Effector CD8-positive, alpha-beta T cell (primary cell): ENCODE data around the gene PIR.
A peak's percentile ranks its signal among the peaks of the same experiment; 100 is the strongest.

Experiments
- DNase-seq: peaks from one replicate; lab custom pipeline; 2025; lab: John Stamatoyannopoulos, UW

PIR gene

DNA sequence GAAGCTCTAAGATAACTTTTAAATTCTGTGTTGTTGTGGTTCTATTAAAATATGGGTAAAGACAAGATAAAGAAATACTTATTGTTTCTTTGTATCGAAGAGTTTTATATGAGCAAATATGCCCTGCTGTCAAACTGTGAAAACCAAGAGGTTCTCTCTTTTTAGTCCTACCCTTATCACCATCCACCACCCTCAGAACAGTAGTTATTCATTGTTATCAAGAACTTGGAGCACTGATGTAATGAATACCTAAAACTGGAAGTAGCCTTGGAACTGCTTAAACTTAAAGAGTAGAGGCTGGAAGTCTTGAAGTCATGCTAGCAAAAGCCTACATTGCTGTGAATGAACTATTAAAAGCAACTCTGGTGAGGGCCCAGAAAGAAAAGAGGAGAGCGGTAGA, 9.2 kb downstream of the PIR start:
- no peak for DNase-seq

DNA sequence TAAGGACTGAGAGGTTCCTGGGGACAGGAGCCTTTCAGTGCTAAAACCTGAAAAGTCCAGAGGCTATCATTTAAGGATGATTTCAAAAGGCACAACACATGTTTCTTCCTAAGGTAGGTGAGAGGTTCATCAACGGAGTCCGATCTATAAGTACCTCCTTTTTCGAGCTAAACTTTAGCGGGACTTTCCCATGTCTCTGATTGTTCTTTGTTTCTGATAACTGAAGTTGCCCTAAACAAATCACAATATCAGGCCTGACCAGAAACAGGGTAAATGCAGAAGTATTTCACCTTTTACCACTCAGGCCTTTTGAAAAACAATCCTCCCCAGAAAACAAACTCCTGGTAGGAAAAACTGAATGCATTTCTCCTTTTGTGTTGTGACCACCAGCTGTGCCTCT, 17.6 kb downstream of the PIR start:
- DNase-seq = no peak

DNA sequence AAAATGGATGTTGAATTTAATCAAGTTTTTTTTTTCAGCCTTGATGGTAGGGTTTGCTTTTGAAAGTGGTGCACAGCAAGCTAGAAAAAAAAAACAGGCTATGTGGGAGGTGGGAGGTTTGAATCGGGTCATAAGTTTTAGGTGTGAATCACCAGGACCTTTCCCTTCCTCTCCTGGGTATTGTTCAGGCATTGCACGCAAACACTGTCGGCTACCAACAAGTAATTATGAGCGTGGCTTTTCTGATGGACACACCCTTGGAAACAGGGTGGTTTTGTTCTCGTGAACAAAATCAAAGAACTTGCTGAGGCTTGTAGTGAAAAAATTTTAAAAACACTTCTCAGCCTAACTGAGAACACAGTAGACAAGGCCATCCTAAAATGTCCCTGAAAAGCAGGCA, 18.1 kb downstream of the PIR start:
- no peak for DNase-seq

DNA sequence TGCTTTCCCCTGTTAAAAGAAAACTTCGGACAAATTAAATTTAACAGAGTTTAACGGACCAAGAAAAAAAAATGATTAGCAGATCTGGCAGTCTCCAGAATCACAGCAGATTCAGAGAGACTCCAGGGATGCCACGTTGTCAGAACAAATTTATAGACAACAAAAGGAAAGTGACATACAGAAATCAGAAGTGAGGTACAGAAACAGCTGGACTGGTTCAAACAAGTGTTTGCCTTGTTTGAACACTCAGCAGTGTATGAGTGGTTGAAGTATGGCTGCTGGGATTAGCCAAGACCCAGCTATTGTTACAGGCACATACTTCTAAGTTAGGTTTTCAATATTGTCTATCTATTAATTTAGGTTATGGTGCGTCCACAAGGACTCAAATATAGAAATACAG, 19.1 kb downstream of the PIR start:
- no peak for DNase-seq

DNA sequence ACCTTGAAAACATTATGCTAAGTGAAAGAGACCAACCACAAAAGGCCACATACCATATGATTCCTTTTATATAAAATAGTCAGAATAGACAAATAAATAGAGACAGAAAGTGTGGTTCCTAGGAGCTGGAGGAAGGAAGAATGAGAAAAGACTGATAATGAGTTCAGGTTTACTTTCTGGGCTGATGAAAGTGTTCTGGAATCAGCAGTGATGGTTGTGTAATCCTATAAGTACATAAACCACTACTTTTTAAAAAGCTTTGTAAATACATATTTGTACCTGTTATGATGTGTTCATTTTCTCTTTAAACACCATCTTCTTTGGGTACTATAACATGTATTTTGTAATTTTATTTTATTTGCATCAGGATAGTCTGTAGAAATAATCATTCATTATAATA, 20.6 kb downstream of the PIR start:
- DNase-seq = no peak

DNA sequence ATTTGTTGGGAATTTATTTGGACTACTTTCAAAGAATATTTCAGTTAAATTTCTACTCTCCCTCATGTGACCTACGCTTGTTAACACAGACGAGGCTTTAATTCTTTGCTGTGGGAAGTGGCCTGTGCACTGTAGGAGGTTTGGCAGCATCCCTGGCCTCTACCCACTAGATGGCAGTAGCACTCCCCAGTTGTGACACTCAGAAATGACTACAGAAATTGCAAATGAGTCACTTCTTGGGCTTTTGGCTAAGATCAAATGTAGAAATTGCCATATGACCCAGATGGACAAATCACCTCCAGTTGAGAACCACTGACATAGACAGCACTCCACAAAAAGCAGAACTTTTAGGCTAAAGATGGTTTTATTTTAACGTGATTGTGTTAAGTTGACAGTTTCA, 22.1 kb downstream of the PIR start:
- peak; percentile 3 for DNase-seq

DNA sequence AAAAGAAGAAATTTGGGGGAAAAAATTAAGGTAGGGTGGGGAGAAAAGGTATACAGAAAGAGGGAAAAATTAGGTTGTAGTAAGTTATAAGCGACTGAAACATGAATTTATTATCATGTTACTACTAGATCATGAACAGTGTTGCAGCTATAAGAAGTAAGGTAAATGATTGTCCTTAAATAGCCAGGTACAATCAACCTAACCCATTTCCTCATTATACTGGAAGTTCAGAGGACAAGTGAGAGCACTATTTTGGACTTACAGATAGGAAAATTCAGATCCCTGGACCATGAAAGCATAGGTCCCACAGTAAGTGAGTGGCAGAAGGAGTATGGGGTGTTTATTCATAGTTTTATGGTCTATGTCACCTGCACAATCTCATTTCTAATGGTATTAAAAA, 23.5 kb downstream of the PIR start:
- DNase-seq = no peak

DNA sequence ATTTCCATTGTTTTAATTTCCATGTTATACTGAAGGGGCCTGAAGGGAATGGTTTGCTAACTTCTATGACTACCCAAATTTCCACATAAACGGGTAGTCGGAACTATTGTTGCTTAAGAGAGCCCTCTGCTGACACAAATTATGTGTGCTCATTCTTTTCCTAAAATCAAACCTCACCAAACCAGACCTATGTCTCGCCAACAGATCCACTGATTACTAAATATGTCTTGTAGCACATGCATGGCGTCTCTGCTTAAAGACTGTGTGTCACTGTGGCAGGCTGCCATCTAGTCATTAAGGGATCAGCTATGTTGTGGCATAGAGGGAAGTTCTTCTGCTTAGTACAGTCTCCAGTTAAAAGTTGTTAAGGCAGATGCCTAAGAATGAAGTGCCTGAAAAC, 25.1 kb downstream of the PIR start:
- DNase-seq = peak; percentile 0

DNA sequence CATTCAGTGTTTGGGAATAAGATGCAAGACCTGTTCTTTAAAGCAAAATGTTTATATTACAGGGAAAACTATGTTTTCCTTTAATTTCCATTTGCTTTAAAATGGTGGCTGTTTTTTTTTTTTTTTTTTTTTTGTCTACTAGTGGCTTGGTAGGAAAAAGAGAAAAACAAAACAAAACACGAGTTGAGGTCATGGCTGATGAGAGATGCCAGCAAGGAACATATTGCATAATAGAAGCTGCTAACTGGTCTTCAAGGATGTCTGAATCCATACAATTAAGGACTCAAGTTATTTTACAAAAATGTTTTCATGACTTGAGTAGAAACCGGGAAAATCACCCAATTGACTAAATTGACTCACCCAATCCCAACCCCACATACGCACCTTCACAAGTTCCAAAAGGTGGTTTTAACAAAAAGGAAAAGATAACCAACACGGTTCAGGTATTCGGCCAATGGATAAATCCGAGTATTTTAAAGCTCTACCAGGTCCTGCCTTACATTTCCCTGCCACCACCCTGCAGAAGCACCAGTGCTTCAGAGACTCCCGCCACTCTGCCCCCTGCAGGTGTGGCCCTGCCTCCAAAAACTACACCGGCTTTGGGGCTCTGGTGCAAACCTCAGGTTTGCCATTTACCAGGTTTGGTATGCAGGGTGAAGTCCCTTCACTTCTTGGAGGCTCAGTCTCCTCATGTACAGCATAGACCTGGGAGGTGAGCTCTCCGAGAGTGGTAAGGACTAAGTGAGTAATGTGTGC, 27.1 kb downstream of the PIR start:
- no peak for DNase-seq

DNA sequence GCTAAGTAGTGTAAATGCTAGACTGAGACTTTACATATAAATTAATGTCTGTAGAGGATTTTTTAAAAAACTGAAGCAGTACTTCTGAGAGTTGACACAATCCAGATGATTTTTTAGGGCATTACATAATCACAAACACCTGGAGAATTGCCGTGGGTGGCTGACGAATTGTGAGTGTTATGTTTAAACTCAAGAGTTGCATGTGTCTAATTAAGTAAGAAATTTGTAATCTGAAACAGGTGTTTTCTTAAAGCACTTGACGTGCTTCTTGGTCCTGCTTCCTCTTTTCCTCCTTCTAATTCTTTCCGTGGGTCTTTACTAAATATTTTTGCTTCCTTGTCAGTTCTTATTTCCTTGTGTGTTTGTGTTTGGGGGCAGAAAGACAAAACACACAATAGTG, 27.8 kb downstream of the PIR start:
- DNase-seq = no peak

DNA sequence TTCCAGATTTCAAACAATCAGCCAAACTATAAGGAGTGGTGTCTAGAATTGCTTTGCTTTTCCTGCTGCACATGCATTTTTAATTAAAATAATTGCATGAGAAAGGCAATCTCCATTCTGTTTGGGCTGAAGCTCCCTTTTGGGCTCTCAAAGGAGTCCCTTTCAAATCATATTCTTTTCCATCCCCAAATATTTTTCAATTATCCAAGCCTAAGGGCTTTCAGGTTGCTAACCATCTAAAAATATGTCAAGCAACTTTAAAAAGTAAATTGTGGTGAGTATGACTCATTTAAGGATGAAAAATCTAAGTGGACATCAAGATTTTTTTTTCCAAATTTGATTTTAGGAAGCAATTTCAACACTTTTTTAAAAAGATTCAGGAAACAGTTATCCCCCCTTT, 28.4 kb downstream of the PIR start:
- DNase-seq = no peak

DNA sequence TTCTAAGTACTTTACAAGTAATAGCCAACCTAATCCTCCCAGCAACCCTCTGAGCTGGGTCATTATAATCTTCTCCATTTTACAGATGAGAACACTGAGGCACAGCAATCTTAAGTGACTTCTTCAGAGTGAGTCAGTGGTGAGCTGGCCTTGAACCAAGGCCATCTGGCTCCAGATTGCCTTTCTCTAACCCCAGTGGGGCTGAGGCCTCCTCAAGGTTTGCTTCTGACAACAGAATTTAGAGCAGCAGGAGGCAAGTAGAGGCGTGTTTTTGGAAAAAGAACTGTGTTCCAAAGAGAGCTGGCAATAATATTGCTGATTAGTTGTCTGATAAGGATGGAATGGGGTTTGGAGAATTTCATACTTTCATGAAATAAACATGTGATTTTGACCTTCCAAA, 41.2 kb downstream of the PIR start:
- no peak for DNase-seq

DNA sequence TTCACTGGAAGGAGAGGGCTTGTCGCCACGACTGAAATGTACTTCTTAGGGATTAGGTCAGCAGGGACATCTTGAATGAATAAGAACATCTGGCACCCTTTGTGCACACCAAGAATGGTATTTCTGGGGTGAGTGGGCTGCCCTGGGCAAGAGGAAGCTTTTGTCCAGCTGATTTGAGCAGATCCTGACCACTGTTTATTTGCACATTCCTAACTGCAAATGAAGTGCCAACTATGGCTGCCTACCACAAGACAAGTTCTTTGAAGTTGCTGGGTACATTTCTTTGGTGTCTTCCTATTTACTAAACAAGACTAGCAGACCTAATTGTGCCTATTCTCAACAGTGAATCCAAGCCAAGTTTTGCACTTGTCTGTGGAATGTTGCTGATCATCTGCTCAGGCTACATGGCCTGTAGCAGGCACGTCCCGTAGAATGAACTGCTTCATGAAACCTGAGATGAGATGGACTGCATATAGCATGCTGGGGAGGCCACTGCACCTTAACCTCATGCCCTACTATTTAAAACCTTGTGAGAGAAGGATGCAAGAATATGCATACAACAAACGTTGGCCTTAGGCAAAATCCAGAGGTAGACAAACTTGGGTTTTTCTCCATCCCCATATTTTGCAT, 45.0 kb downstream of the PIR start:
- no peak for DNase-seq

DNA sequence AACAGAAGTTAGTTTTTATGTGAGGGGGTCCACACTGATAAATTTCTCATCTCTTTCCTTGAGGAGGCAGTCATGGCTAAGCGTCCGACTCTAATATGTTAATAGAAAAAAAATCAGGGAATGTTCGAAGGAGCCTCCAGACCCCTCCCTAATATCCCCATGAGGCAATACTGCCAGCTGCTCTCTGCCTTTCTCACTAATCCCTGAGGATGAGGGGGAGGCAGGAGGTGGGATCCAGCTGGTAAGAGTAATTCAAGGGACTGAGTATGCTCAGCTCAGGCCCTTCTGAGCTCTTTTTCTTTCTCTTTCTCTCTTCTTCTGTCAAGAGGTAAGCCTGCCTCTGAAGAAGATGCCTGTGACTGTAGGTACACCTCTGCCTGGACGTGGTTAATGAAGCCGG, 51.7 kb downstream of the PIR start:
- DNase-seq = no peak

DNA sequence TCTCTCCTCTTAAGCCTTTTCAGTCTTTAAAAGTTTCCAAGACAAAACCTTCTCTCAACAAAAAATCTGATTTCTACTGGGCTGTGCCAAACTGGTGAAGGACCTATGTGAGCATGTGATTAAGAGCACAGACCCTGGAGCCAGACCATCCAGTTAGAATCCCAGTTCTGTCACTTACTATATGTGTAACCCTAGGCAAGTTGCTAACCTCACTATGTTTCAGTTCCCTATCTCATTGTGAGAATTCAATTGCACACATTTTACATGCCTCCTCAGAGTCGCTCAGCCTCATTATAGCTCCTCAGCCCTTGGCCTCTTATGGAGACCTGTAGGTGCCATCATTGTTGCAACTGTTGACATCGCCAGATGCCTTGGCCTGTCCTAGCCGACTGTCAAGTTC, 54.8 kb downstream of the PIR start:
- DNase-seq = no peak

DNA sequence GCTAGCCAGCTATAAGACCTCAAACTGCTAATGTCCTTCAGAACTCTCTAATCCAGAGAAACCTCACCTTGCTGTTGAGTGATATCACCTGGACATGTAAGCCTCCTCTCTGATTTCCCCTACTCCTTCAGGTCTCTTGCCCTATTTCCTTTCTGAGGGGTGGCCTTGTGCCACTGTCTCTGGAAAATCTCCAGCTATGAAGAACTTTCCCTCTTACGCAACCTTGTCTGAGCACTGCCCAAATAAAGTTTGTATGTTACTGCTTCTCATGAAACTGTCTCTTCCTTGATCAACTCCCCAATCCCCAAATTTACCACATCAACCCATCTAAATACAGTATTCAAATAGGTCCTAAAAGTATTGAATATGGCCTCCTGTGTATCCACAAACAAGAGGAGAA, 55.4 kb downstream of the PIR start:
- DNase-seq = no peak

DNA sequence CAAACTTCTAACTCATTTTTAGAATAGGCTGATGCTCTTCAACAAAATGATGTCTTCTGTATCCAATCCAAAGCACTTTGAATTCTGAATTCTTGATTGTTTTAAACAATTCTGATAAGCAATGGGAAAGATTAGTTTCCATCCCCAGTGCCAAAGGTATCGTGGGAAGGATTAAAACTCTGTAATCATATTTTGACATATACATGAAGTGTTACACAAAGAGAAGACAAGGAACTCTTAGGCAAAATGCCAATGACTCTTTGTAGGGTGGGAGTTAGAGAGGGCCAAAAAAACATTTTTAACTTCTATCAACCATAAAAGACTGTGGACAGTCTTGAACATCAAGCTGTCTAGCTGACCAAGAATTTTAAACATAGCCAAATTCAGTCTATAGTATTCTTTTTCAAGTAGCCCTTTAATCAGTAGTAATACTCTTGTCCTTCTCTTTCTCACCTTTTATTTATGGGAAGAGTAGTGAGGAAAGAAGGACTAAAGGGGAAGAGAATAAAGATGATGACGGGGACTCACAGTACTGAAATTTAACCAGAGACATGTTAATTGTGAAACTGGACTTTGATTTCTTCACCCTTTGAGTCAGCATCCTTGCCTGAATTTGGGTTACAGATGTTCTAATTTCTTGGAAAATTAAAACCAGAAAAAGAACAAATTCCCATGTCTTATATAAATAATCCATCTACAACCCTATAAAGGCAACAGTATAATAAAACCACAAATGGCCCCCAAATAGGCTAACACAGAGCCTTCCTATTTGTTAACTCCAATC, 57.1 kb downstream of the PIR start:
- no peak for DNase-seq

DNA sequence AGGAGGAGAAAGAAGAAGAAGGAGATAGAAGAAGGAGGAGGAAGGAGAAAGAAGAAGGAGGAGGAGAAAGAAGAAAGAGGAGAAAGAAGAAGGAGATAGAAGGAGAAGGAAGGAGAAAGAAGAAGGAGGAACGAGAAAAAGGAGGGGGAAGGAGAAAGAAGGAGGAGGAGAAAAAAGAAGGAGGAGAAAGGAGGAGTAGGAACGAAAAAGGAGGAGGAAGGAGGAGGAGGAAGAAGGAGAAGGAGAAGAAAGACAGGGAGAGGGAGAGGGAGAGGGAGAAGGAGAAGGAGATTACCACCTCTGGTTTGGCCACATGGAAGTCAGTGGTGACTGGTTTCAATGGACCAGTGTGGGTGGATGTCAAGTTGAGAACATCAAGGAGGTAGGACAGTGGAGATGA, 58.9 kb downstream of the PIR start:
- no peak for DNase-seq

DNA sequence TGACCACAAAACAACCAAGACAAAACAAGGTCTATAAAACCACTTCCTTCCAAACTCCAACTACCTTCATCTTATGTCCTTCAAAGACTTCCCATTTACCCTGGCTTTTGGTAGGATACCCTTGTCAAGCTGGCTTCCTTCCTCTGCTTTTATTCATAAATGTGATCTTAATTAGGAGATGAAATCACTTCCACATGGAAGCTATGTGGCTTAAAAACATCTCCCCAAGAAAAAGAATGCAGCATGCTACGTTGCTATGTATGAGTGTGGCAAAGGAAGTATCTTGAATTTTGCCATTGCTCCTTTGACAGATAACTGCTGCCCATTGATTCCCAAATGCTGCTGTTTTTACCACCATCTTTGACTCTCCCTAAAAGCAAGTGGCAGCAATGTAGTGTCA, 62.5 kb downstream of the PIR start:
- DNase-seq = no peak

DNA sequence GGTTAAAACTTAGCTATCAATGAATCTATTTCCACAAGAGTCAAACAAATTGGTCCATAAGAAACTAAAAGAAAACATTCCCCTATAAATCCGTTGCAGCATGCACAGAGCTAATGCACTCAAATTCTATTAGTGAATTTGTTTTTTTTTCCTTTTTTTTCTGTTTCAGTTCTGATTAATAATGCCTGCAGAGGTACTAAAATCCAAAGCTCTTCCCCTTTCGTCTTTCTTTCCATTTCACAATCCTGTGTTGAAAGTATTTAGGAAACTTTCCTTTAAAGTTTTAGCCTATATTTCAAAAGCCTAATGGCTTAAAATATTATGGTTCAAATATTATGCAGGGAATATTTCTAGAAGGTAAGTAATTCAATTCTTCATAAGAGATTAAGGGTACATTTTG, 63.1 kb downstream of the PIR start:
- no peak for DNase-seq

DNA sequence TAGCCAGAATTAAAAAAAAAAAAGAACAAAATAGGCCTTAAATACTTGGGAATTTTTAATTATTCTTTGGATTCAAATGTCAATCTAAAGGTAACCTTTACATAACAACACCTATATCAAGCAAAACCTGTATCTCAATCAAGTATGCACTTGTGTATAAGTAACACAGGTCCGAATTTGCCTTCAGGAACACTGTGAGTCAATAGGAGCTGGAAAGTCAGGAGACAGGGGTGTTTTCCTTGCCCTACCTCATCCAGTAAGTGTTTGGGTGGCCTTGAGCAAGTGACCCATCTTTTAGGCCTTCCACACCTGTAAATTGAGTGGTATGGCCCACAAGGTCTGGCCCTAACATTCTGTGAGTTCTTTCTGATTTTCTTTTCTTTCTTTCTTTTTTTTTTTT, 68.1 kb downstream of the PIR start:
- no peak for DNase-seq

DNA sequence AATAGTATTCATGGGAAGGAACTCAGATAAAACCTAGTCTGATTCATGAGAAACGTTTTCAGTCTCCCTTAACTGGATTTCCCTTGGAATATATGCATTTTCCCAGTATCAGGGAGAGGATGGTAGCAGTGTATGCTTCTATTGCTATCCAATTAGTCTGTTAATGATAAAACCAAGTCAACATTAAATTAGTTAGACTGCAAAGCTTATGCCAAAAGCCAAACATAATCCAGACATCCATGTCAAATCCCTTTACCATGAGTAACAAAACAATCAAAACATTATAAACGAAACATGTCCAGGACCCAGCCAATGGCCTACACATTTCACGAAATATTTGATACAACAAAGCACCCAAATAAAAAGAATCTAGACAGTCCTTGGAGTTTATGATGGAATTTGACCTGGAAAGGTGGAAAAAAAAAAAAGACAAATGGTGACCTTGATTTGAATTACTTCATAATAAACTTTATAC, 74.4 kb downstream of the PIR start:
- no peak for DNase-seq

DNA sequence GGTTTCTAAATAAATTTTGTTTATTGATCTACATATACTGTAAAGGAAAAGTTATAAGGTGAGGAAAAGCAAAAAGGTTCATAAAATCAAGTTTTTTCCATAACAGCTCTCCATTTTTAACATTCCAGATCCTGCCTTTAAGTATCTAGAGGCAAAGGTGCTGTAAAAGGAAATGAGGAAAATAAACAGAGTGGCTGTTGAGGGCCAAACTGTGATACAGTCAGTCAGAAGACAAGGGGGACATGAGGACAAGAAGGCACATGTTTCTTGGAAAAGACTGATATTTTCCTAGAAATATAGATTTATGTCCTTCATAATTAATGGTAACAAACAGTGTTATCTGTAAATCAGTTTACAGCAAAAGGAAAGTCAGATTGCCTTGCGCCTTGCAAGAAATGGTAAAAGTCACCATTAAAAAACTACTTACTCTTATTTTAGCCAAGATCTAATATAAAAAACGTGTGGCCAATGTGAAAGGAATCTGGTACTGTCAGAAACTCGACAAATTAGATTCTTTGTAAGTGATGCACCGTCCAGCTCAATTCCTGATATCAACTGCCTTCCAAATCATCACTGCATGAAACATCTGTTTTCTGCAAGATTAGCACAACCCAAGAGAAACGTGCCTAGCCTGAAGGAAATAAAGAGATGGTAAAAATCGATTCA, 75.0 kb downstream of the PIR start:
- no peak for DNase-seq
